PC-3 (cell line): ENCODE measurements around the gene DCBLD1.

ENCODE experiments used
- CTCF ChIP-seq: fragments of 300-600 bp; sonication (generic); conservative IDR thresholded peaks from 2 replicates; pipeline ENCODE4 v1.5.1; 2017; ENCODE audit warnings: antibody characterized with exemption, low read depth, mild to moderate bottlenecking, low read length
- EZH2 ChIP-seq: fragments of 300-600 bp; sonication (generic); IDR thresholded peaks from one replicate; pipeline ENCODE4 v1.6.1; 2017; ENCODE audit warnings: antibody characterized with exemption, mild to moderate bottlenecking, low read length; ENCODE audit not compliant: unreplicated experiment
- EZH2phosphoT487 ChIP-seq: fragments of 300-600 bp; sonication (generic); IDR thresholded peaks from 2 replicates; pipeline ENCODE4 v1.6.1; 2018; ENCODE audit warnings: mild to moderate bottlenecking, antibody characterized with exemption, low read length, borderline replicate concordance

- TF ChIP-seq CTCF (no peak), EZH2phosphoT487 (no peak), EZH2 (no peak)
These were observed 1.2 kb downstream of the DCBLD1 start for GRCh38 chr6:117483645-117484016.
